Right atrium auricular region (tissue), 2 donors: ENCODE results near the gene GDF9. TPM values are rescaled to one million over a fixed set of nuclear protein-coding genes. Genes with fewer than 3 reads are reported as not detected.

Experiments
- DNase-seq: peaks from one replicate; pipeline ENCODE4 v3.0.0-alpha.2; 2019; ENCODE audit warnings: low spot score
- H3K27ac ChIP-seq, 2 donors: fragments of 200-600 bp; sonication (generic); 1 replicate in 1 of 2; 2 replicates in 1 of 2; pipeline ENCODE4 v1.5.1; 2016 to 2019
- H3K27me3 ChIP-seq, 2 donors: fragments of 200-600 bp; sonication (generic); one replicate each; pipeline versions ENCODE4 v1.5.1 to v1.6.0; 2017 to 2019
- H3K36me3 ChIP-seq: fragments of 200-600 bp; sonication (generic); one replicate; pipeline ENCODE4 v1.5.1; 2016
- H3K4me1 ChIP-seq, 2 donors: fragments of 200-600 bp; sonication (generic); one replicate each; pipeline versions ENCODE4 v1.5.1 to v1.6.0; 2017 to 2019
- H3K4me3 ChIP-seq, 2 donors: fragments of 200-600 bp; sonication (generic); 1 replicate in 1 of 2; 2 replicates in 1 of 2; pipeline ENCODE4 v1.5.1; 2017 to 2019; ENCODE audit warnings: mild to moderate bottlenecking in 1 of 2, moderate library complexity in 1 of 2
- H3K9me3 ChIP-seq, 2 donors: fragments of 200-600 bp; sonication (generic); one replicate each; pipeline ENCODE4 v1.5.1; 2019
- total RNA-seq, 2 donors: library from RNA; depleted of rRNA; stranded (reverse); fragments of >200 nt; gene quantifications; one replicate each; pipeline ENCODE4 v1.1.0, GENCODE V29; 2016
- TF ChIP-seq, protein P1 (sequence below), 2 donors: fragments of 200-600 bp; sonication (generic); IDR thresholded peaks; one replicate each; pipeline ENCODE4 v1.5.1; 2019; ENCODE audit warnings: antibody characterized with exemption in 2 of 2

GDF9 gene
- total RNA-seq, 2 donors from 2014 or later = 0.20 to 0.22 TPM

DNA sequence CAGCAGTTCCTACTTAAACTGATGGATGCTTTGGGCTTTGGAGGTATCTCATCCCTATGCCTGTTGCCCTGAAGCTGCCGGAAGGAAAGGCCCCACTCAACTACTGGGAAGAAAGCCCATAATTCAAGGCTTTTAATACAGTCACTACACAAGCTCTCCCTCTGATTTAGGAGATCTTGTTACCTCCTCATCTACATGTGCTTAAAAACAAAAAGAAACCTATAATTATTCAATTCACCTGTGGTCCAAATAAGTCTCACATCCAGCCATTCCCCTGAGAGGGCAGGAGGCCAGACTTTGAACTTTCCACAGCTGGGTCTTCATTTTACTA is 6.5 kb upstream of the GDF9 start:
- no peaks in the 10 kb centered on the region for H3K9me3 ChIP-seq
- TF ChIP-seq, protein P1, sequence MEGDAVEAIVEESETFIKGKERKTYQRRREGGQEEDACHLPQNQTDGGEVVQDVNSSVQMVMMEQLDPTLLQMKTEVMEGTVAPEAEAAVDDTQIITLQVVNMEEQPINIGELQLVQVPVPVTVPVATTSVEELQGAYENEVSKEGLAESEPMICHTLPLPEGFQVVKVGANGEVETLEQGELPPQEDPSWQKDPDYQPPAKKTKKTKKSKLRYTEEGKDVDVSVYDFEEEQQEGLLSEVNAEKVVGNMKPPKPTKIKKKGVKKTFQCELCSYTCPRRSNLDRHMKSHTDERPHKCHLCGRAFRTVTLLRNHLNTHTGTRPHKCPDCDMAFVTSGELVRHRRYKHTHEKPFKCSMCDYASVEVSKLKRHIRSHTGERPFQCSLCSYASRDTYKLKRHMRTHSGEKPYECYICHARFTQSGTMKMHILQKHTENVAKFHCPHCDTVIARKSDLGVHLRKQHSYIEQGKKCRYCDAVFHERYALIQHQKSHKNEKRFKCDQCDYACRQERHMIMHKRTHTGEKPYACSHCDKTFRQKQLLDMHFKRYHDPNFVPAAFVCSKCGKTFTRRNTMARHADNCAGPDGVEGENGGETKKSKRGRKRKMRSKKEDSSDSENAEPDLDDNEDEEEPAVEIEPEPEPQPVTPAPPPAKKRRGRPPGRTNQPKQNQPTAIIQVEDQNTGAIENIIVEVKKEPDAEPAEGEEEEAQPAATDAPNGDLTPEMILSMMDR (IDR thresholded peaks at IDR 0.05) = no peak
- no peak overlapping the region for H3K4me3 ChIP-seq
- DNase-seq = no peak
- H3K27me3 ChIP-seq = no peaks in the 10 kb centered on the region
- H3K27ac ChIP-seq = peak overlapping the region; percentile 9 to 62
- H3K4me1 ChIP-seq = peaks cover 0 to 35% of the 10 kb centered on the region in 2 donors
- peaks cover 34% of the 10 kb centered on the region for H3K36me3 ChIP-seq

DNA sequence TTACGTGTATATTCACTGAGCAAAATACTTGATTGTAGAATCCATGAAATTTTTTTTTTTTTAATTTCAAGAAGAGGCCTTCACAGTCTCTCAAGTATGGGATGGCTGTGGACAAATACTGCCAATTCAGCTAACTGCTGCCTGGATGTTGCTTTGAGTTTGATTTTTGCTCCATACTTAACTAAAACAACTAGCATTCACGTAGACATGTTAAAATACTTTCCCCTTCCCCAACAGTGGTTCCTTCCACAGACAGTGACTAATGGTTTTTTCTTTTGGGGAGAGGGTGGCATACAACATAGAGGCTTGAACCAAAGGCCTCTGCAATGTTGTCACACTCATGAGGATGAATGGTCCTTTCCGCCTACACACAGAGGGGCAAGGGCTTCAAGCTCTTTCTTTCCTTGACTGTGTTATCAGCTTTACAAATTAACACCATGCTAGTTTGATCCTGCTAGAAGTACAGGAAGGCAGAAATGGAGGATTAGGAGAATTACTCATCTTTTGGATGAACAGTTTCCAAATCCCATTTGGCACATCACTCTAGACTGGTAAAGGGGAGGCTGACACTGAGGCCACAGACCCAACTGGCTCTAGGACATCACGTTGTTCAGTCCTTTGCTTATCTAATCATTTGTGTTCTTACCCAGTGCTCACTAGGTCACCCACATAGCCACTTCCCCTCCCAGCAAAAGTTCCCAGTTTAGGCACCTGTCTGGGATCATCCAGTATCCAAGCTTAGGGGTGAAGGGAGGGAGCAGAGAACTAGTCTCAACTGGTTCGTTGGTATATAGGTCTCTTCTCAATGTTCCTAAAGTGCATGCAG is 5.4 kb upstream of the GDF9 start:
- Histone ChIP-seq H3K4me1 (peaks cover 0 to 37% of the 10 kb centered on the region in 2 donors), H3K27ac (no peak overlapping the region), H3K36me3 (peaks cover 35% of the 10 kb centered on the region), H3K27me3 (no peaks in the 10 kb centered on the region), H3K9me3 (no peaks in the 10 kb centered on the region), H3K4me3 (no peak overlapping the region)
- TF ChIP-seq, protein P1 (IDR thresholded peaks at IDR 0.05) = no peak
- DNase-seq = no peak

DNA sequence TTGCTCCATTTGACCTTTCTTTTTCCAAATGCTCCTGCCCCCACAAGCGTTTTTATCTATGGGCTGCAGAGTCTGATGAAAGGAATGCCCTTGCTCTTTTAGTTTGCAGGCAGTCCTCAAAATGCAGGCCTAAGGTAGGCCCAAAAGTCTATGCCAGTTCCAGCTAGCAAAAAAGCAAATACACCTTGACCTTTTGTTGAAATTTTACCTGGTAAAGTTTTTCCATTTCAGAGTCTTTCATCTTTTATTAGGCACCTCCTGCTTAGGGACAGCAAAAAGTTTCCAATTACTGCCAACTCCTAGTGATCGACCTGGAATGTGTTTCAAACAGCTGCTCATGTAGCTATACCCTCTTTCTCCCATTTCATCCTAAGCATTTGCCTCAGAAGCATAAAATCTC is 4.5 kb upstream of the GDF9 start:
- no peaks in the 10 kb centered on the region for H3K27me3 ChIP-seq
- H3K4me3 ChIP-seq = no peak overlapping the region
- DNase-seq = no peak
- H3K27ac ChIP-seq = no peak overlapping the region
- peaks cover 35% of the 10 kb centered on the region for H3K36me3 ChIP-seq
- TF ChIP-seq, protein P1 (IDR thresholded peaks at IDR 0.05) = no peak
- H3K4me1 ChIP-seq = peaks cover 0 to 35% of the 10 kb centered on the region in 2 donors
- no peaks in the 10 kb centered on the region for H3K9me3 ChIP-seq

DNA sequence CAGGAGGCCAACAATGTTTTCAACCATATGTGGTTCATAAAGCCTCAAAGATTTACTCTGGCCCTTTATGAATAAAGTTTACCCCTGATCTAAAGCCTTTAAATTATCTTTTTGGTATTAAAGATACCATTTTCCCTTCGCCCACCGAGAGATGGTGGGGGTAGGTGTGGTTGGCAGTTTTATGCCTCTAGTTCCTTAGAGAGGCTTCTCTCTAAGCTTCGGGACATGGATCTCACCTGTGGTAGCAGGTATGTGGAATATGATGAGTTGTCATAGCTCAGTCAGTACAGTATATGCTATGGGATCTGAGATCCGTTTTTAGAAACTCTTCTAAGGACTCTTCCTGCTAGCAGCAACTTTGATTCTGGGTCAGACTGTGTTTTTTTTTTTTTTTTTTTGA is 2.5 kb upstream of the GDF9 start:
- no peaks in the 10 kb centered on the region for H3K27me3 ChIP-seq
- H3K4me1 ChIP-seq = peaks cover 0 to 35% of the 10 kb centered on the region in 2 donors
- TF ChIP-seq, protein P1 (IDR thresholded peaks at IDR 0.05) = no peak
- H3K4me3 ChIP-seq = no peak overlapping the region
- no peak for DNase-seq
- H3K36me3 ChIP-seq = peaks cover 35% of the 10 kb centered on the region
- no peaks in the 10 kb centered on the region for H3K9me3 ChIP-seq
- no peak overlapping the region for H3K27ac ChIP-seq

DNA sequence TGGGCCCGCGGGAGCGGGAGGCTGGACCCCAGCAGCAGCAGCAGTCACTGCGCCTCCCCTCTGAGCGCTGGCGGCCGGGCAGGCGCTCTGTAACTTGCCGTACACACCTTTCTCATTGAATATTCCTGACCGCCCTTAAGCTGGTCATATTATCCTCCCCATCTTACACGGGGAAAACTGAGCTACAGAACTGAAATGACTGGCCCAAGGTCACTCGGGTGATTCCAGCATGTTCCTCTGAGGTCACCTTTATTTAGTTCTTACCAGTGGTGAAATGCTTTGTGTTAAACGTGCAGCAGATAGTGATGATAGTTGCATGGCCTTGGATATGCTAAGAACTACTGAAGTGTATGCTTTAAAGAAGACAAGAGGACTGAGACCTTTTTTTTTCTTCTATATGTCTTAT is 780 bp upstream of the GDF9 start:
- TF ChIP-seq, protein P1 (IDR thresholded peaks at IDR 0.05) = no peak
- no peaks in the 10 kb centered on the region for H3K27me3 ChIP-seq
- H3K4me3 ChIP-seq = peak overlapping the region; percentile 60 to 77
- H3K4me1 ChIP-seq = peaks cover 0 to 19% of the 10 kb centered on the region in 2 donors
- H3K27ac ChIP-seq = peak overlapping the region; percentile 89 to 93
- no peak for DNase-seq
- peaks cover 32% of the 10 kb centered on the region for H3K36me3 ChIP-seq
- H3K9me3 ChIP-seq = no peaks in the 10 kb centered on the region
